Fibroblast of mammary gland (primary cell): Measurements from ENCODE around the gene HLA-DRB1.
"Not testable (repeated sequence)": the region's sequence is repeated elsewhere in the genome, so short reads cannot be mapped to it uniquely, and the experiment has no call there.

Experiments
- DNase-seq: peaks from one replicate; pipeline ENCODE4 v3.0.0-alpha.2; 2010; ENCODE audit warnings: low read depth
- H3K4me3 ChIP-seq: 2 replicates; pipeline ENCODE4 v1.5.1; 2011; ENCODE audit warnings: low read depth, mild to moderate bottlenecking, low read length, moderate library complexity; ENCODE audit not compliant: control insufficient read depth
- CTCF ChIP-seq: conservative IDR thresholded peaks from 2 replicates; pipeline ENCODE4 v1.5.1; 2011; ENCODE audit warnings: low read depth, low read length, inconsistent platforms; ENCODE audit not compliant: control insufficient read depth, insufficient read depth

The HLA-DRB1 gene

DNA sequence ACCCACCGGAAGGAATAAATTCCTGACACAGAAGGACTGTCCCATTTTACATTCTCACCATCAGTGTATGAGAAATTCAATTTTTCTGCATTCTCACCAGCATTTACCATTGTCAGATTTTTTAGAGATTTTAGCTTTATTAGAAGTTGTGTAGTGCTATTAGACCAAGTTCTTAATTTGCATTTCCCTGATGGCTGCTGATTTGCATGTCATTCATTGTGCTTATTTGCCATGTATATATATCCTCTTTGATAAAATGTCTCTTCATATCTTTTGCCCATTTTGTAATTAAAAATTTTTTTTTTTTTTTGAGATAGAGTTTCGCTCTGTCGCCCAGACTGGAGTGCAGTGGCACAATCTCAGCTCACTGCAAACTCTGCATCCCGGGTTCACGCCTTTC lies 49.8 kb downstream of the HLA-DRB1 start:
- TF ChIP-seq CTCF, result no peak
- no peak overlapping the region for H3K4me3 ChIP-seq
- no peak for DNase-seq

DNA sequence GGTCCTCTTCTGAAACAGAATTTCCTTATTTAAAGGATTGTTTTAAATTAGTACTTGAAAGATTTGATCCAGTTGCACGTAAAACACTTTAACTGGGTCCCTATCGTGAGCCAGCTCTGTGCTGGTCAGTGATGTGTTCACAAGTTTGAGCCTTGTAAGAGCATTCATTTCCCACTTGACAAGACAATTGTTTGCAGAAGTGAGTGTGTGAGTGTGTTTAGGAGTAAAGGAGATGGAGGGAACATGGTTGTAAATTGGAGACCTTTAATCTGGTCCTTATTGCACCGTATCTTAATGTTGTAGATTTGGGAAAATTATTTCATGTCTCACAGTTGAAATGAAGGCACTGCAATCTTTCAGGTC lies 59.2 kb downstream of the HLA-DRB1 start:
- H3K4me3 ChIP-seq, DNase-seq: not testable (repeated sequence)

DNA sequence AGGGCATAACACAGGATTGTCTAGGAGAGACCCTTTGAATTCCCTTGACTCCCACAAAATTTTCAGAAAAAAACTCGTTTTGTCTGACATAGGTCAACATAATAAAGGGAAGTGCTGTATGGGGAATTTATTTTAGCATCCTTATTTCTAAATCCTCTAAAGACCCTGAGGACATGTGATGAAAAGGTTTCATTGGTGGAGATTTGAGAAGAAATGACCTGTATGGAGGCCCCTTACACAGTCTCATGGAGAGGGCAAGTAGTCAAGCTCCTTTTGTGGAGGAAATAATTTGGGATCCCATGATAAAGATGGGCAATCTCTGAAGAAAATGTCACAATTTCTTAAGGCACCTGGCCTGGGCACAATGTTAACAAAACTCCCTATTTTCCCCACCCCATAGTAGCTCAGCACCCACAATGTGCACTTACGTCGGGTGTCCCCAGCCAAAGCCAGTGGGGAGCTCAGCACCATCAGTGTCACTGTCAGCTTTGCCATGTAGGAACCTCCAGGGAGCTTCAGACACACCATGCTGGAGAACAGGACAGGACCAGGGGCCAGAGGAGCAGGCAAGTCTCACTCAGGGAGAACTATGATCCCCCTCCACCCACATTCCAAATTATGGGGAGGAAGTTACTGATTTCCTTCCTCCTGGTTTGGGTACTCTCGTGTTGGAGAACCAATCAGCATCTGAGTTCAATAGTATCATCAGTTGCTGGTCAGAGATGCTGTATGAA lies 59.8 kb downstream of the HLA-DRB1 start, which contains the start of gene HLA-DRB5:
Gene HLA-DRB5 (minus strand): TSS at position 591 of the 734 bp plus-strand sequence. CDS start 63 bp downstream, at position 528.
- no peak for TF ChIP-seq CTCF
- peak; percentile 2 for DNase-seq
- H3K4me3 ChIP-seq, result no peak within 1 kb of the TSS
